GM13977 (cell line): ENCODE measurements around the gene RCOR2.

Source experiments
- DNase-seq: peaks from one replicate; pipeline ENCODE4 v3.0.0; 2012; ENCODE audit warnings: low spot score
- CTCF ChIP-seq: IDR thresholded peaks from 2 replicates; pipeline ENCODE4 v1.5.1; 2012; ENCODE audit warnings: mild to moderate bottlenecking, control low read depth; ENCODE audit not compliant: insufficient read depth; ENCODE audit errors: extremely low read depth, missing control alignments
- in situ Hi-C: fragments of 300-500 bp; cut with MboI; formaldehyde crosslinking; loops from one replicate; pipeline ENCODE4 v1.12.0; 2022; ENCODE audit warnings: low sequenced_read_pairs, low pct_unique_long_range_greater_than_20kb, mixed read lengths, inconsistent platforms; ENCODE audit not compliant: unreplicated experiment

Gene RCOR2

GRCh38 chr11:63907063-63907462 is 9.9 kb downstream of the RCOR2 start:
- in situ Hi-C loops = no loop called here
- no peak for TF ChIP-seq CTCF
- no peak for DNase-seq

GRCh38 chr11:63906585-63906984 is 10.4 kb downstream of the RCOR2 start:
- in situ Hi-C loops = no loop called here
- TF ChIP-seq CTCF = peak; percentile 32
- DNase-seq = peak; percentile 74

DNA sequence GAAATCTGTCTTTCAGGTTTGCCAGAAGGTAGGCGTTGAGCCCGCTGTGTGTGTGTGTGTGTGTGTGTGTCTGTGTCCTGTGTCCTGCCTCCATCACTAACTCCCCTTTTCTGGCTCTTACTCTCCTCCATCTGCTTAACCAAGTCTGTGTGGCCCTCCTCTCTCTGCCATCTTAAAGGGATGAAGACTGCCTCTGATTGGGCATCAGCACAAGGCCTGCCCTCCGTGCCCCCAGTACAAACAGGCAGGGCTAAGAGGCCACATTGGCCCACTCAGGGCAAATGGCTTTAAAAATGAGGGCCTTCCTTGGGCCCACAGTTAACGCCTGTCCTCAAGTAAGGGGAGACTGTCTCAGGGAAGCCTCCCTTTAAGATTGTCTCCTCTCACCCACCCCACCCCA is 10.9 kb downstream of the RCOR2 start:
- TF ChIP-seq CTCF = no peak
- in situ Hi-C loops = no loop called here
- DNase-seq = no peak

DNA sequence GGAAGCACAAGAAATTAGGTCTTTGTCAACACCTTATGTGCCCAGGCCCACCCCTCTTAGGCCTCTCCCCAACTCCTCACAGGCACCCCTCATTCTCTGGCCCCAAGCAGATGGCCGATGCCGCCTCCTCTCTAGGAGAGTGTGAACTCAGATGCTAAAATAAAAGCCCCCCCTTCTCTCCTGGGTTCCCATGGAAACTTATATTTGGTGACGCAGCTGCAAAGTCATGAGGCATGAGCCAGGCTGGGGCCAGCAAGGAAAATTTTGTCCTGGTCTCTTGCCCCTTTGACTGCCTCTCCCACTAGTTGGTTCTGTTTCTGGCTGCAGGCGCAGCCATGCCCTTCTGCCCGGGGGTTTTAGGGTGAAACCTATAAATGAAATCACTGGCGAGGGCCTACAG is 11.8 kb downstream of the RCOR2 start:
- DNase-seq = no peak
- TF ChIP-seq CTCF = no peak
- in situ Hi-C loops = no loop called here

GRCh38 chr11:63904743-63905142 is 12.2 kb downstream of the RCOR2 start:
- in situ Hi-C loops = no loop called here

GRCh38 chr11:63903884-63904283 is 13.1 kb downstream of the RCOR2 start:
- in situ Hi-C loops = no loop called here
- DNase-seq = no peak
- TF ChIP-seq CTCF = no peak

More at GRCh38 chr11:63904743-63905142, 12.2 kb downstream of the RCOR2 start:
- no peak for TF ChIP-seq CTCF
- no peak for DNase-seq

GRCh38 chr11:63901660-63902059 is 15.3 kb downstream of the RCOR2 start:
- in situ Hi-C loops = no loop called here
- DNase-seq = no peak
- TF ChIP-seq CTCF = peak; percentile 14
